Measurements from ENCODE around the gene MTFR1L.

DNA sequence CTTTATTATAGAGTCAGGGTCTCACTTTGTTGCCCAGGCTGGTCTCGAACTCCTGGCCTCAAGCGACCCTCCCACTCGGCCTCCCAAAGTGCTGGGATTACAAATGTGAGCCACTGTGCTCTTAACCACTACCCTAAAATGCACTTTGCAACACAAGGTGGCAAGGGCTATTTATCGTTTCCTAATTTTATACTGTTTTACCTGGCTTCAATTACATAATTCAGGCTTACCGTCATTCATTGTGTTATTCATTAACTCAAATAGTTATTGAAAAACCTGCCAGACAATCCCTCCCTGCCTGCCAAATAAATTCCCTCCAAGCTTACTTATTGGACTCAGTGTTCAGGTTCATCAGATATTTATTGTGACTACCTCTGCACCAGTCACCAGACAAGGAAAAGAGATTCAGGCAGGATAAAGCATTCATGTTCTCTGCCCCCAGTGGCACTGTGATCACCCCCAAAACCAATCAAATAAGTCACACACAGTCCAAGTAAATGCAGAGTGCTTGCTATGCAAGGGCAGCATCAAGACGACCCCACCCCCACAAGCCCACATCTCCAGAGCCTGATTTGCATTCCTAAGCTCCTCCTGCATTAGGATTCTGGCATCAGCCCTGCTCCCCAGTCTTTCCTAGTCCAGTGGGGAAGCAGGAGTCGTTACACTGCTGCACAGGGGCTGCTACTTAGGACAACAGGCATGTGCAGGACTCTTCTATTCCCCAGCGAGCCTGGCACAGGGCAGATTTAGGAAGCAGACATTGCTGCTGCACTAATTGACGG, 47.6 kb downstream of the MTFR1L start:
- TF ChIP-seq, protein P1, sequence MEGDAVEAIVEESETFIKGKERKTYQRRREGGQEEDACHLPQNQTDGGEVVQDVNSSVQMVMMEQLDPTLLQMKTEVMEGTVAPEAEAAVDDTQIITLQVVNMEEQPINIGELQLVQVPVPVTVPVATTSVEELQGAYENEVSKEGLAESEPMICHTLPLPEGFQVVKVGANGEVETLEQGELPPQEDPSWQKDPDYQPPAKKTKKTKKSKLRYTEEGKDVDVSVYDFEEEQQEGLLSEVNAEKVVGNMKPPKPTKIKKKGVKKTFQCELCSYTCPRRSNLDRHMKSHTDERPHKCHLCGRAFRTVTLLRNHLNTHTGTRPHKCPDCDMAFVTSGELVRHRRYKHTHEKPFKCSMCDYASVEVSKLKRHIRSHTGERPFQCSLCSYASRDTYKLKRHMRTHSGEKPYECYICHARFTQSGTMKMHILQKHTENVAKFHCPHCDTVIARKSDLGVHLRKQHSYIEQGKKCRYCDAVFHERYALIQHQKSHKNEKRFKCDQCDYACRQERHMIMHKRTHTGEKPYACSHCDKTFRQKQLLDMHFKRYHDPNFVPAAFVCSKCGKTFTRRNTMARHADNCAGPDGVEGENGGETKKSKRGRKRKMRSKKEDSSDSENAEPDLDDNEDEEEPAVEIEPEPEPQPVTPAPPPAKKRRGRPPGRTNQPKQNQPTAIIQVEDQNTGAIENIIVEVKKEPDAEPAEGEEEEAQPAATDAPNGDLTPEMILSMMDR (IDR thresholded peaks at IDR 0.05; ENCODE audit: low read length) = no peak
- no peak for TF ChIP-seq EZH2 (IDR thresholded peaks at IDR 0.05; ENCODE audit: borderline replicate concordance, low read length)
